Peyer's patch (tissue), 4 donors: ENCODE measurements around the gene MCF2L2. TPM values are rescaled to one million over a fixed set of nuclear protein-coding genes. Genes with fewer than 3 reads are reported as not detected.

Experiments
- DNase-seq, 3 donors: peaks; one replicate each; pipeline ENCODE4 v3.0.0-alpha.2; 2017 to 2019
- H3K27ac ChIP-seq, 4 donors: fragments of 200-600 bp; sonication (generic); one replicate each; pipeline ENCODE4 v1.5.1; 2016 to 2019
- H3K27me3 ChIP-seq, 2 donors: fragments of 200-600 bp; sonication (generic); one replicate each; pipeline ENCODE4 v1.5.1; 2019
- H3K36me3 ChIP-seq, 3 donors: fragments of 200-600 bp; sonication (generic); one replicate each; pipeline ENCODE4 v1.5.1; 2016 to 2019
- H3K4me1 ChIP-seq, 4 donors: fragments of 200-600 bp; sonication (generic); one replicate each; pipeline ENCODE4 v1.5.1; 2016 to 2019
- H3K4me3 ChIP-seq, 4 donors: fragments of 200-600 bp; sonication (generic); 1 replicate in 3 of 4; 2 replicates in 1 of 4; pipeline ENCODE4 v1.5.1; 2016 to 2019; ENCODE audit warnings: mild to moderate bottlenecking in 1 of 4
- H3K9me3 ChIP-seq, 4 donors: fragments of 200-600 bp; sonication (generic); one replicate each; pipeline ENCODE4 v1.5.1; 2016 to 2019; ENCODE audit warnings: mild to moderate bottlenecking in 1 of 4
- CTCF ChIP-seq, 6 experiments: fragments of 450-650 bp in 4 of 6; fragments of 200-600 bp in 2 of 6; sonication (generic) in 1 of 6; IDR thresholded peaks; one replicate each; pipeline ENCODE4 v1.5.1; 2017 to 2019; ENCODE audit warnings: antibody characterized with exemption in 6 of 6, mild to moderate bottlenecking in 3 of 6, moderate library complexity in 1 of 6
- POLR2A ChIP-seq, 2 donors: fragments of 450-650 bp; IDR thresholded peaks; one replicate each; pipeline ENCODE4 v1.5.1; 2017; ENCODE audit warnings: antibody characterized with exemption in 2 of 2, mild to moderate bottlenecking in 2 of 2, moderate library complexity in 2 of 2
- total RNA-seq, 4 donors: library from RNA; depleted of rRNA; stranded (reverse); fragments of >200 nt; gene quantifications; one replicate each; pipeline ENCODE4 v1.1.0, GENCODE V29; 2016

Gene MCF2L2
- total RNA-seq, 4 donors from 2014 or later: 0.67 to 12.4 (median 1.1) TPM

GRCh38 chr3:183259621-183260020 lies 168.8 kb downstream of the MCF2L2 start:
- H3K9me3 ChIP-seq: no peaks in the 10 kb centered on the region
- no peak overlapping the region for H3K4me3 ChIP-seq
- H3K27me3 ChIP-seq: no peaks in the 10 kb centered on the region
- no peak for TF ChIP-seq POLR2A (IDR thresholded peaks at IDR 0.05)
- TF ChIP-seq CTCF (IDR thresholded peaks at IDR 0.05): no peak
- peaks cover 0 to 50% (median 5%) of the 10 kb centered on the region in 4 donors for H3K4me1 ChIP-seq
- no peaks in the 10 kb centered on the region for H3K36me3 ChIP-seq
- H3K27ac ChIP-seq: peak overlapping the region in 3 of 4 donors; percentile 36 to 74 (median 46)
- no peak for DNase-seq

GRCh38 chr3:183259087-183259486 lies 169.3 kb downstream of the MCF2L2 start:
- Histone ChIP-seq H3K27me3 (no peaks in the 10 kb centered on the region), H3K36me3 (no peaks in the 10 kb centered on the region), H3K4me3 (peak overlapping the region in 1 of 4 donors; percentile 0), H3K4me1 (peaks cover 0 to 46% (median 5%) of the 10 kb centered on the region in 4 donors), H3K9me3 (no peaks in the 10 kb centered on the region), H3K27ac (peak overlapping the region in 3 of 4 donors; percentile 36 to 74 (median 46))
- no peak for DNase-seq
- TF ChIP-seq CTCF (IDR thresholded peaks at IDR 0.05) (no peak), POLR2A (IDR thresholded peaks at IDR 0.05) (no peak)

- no peaks in the 10 kb centered on the region for H3K9me3 ChIP-seq
- H3K36me3 ChIP-seq: no peaks in the 10 kb centered on the region
- H3K4me3 ChIP-seq: peak overlapping the region in 3 of 4 donors; percentile 80 to 91 (median 86)
- H3K27me3 ChIP-seq: no peaks in the 10 kb centered on the region
- peaks cover 0 to 21% (median 3%) of the 10 kb centered on the region in 4 donors for H3K4me1 ChIP-seq
- H3K27ac ChIP-seq: peak overlapping the region in 3 of 4 donors; percentile 95 to 98 (median 97)
- TF ChIP-seq POLR2A (IDR thresholded peaks at IDR 0.05) (peak in 1 of 2 donors; percentile 70), CTCF (IDR thresholded peaks at IDR 0.05) (no peak)
- peak in 1 of 3 donors; percentile 70 for DNase-seq
Measured at GRCh38 chr3:183255348-183255730, 173.1 kb downstream of the MCF2L2 start.

- Histone ChIP-seq H3K27me3 (no peaks in the 10 kb centered on the region), H3K4me3 (peak overlapping the region; percentile 63 to 91 (median 83)), H3K9me3 (no peaks in the 10 kb centered on the region), H3K36me3 (no peaks in the 10 kb centered on the region), H3K4me1 (peaks cover 0 to 19% (median 2%) of the 10 kb centered on the region in 4 donors), H3K27ac (peak overlapping the region; percentile 70 to 98 (median 96))
- peak in 1 of 3 donors; percentile 65 for DNase-seq
- no peak for TF ChIP-seq CTCF (IDR thresholded peaks at IDR 0.05)
- TF ChIP-seq POLR2A (IDR thresholded peaks at IDR 0.05): peak in 1 of 2 donors; percentile 7
Measured at GRCh38 chr3:183254487-183255347, 173.7 kb downstream of the MCF2L2 start.

- TF ChIP-seq POLR2A (IDR thresholded peaks at IDR 0.05) (no peak), CTCF (IDR thresholded peaks at IDR 0.05) (peak in 1 of 6 experiments; percentile 23)
- Histone ChIP-seq H3K36me3 (no peaks in the 10 kb centered on the region), H3K4me1 (peaks cover 0 to 9% (median 0%) of the 10 kb centered on the region in 4 donors), H3K27me3 (no peaks in the 10 kb centered on the region), H3K9me3 (no peaks in the 10 kb centered on the region), H3K4me3 (peak overlapping the region; percentile 63 to 91 (median 83)), H3K27ac (peak overlapping the region; percentile 70 to 98 (median 96))
- peak; percentile 19 to 76 (median 68) for DNase-seq
Measured at GRCh38 chr3:183253528-183254486, 174.6 kb downstream of the MCF2L2 start.
